Neural progenitor cell (in vitro differentiated cells): Measurements from ENCODE around the gene ZBTB46. TPM values are rescaled to one million over a fixed set of nuclear protein-coding genes. Genes with fewer than 3 reads are reported as not detected.

Experiments
- DNase-seq: peaks from one replicate; pipeline ENCODE4 v3.0.0-alpha.2; 2016; ENCODE audit warnings: low spot score
- H2AFZ ChIP-seq: fragments of 200-600 bp; sonication (generic); replicated peaks from 2 replicates; pipeline ENCODE4 v1.6.1; 2016; ENCODE audit warnings: antibody characterized with exemption
- H3F3A ChIP-seq: fragments of 200-600 bp; sonication (generic); 2 replicates; pipeline ENCODE4 v1.6.1; 2016; ENCODE audit warnings: antibody characterized with exemption, low read depth
- H3K27ac ChIP-seq: fragments of 200-600 bp; sonication (generic); 2 replicates; pipeline ENCODE4 v1.5.1; 2016; ENCODE audit warnings: mild to moderate bottlenecking
- H3K27me3 ChIP-seq: fragments of 200-600 bp; sonication (generic); 2 replicates; pipeline ENCODE4 v1.6.1; 2016; ENCODE audit warnings: mild to moderate bottlenecking, moderate library complexity
- H3K36me3 ChIP-seq: fragments of 200-600 bp; sonication (generic); 2 replicates; pipeline ENCODE4 v1.5.1; 2016
- H3K4me1 ChIP-seq: fragments of 200-600 bp; sonication (generic); 2 replicates; pipeline ENCODE4 v1.6.1; 2016; ENCODE audit warnings: mixed run types
- H3K4me2 ChIP-seq: fragments of 200-600 bp; sonication (generic); 2 replicates; pipeline ENCODE4 v1.6.1; 2016
- H3K4me3 ChIP-seq: fragments of 200-600 bp; sonication (generic); 2 replicates; pipeline ENCODE4 v1.5.1; 2016
- H3K79me2 ChIP-seq: fragments of 200-600 bp; sonication (generic); 2 replicates; pipeline ENCODE4 v1.6.1; 2016; ENCODE audit warnings: low read depth
- H3K9ac ChIP-seq: fragments of 200-600 bp; sonication (generic); 2 replicates; pipeline ENCODE4 v1.6.1; 2016
- H3K9me3 ChIP-seq: fragments of 200-600 bp; sonication (generic); 2 replicates; pipeline ENCODE4 v1.5.1; 2016; ENCODE audit warnings: low read depth
- H4K20me1 ChIP-seq: fragments of 200-600 bp; sonication (generic); 2 replicates; pipeline ENCODE4 v1.6.1; 2016; ENCODE audit warnings: low read depth
- H3K27ac Mint-ChIP-seq: 3 replicates; pipeline ENCODE4 v1.8.0; 2021; ENCODE audit warnings: mixed read lengths
- H3K27me3 Mint-ChIP-seq: 2 replicates; pipeline ENCODE4 v1.8.0; 2022; ENCODE audit warnings: low read depth, mild to moderate bottlenecking, inconsistent platforms, moderate library complexity, mixed read lengths; ENCODE audit not compliant: insufficient read depth
- H3K36me3 Mint-ChIP-seq: 3 replicates; pipeline ENCODE4 v1.8.0; 2021; ENCODE audit warnings: mixed read lengths
- H3K4me1 Mint-ChIP-seq: 3 replicates; pipeline ENCODE4 v1.8.0; 2021; ENCODE audit warnings: mixed read lengths
- H3K4me3 Mint-ChIP-seq: 3 replicates; pipeline ENCODE4 v1.8.0; 2021; ENCODE audit warnings: mild to moderate bottlenecking, moderate library complexity, mixed read lengths
- H3K9me3 Mint-ChIP-seq: 3 replicates; pipeline ENCODE4 v1.8.0; 2020; ENCODE audit warnings: mixed read lengths
- CTCF ChIP-seq: fragments of 200-600 bp; sonication (generic); IDR thresholded peaks from 2 replicates; pipeline ENCODE4 v1.5.1; 2017; ENCODE audit warnings: antibody characterized with exemption, mild to moderate bottlenecking
- EZH2 ChIP-seq: fragments of 200-600 bp; sonication (generic); IDR thresholded peaks from 2 replicates; pipeline ENCODE4 v1.6.1; 2017; ENCODE audit warnings: antibody characterized with exemption, mild to moderate bottlenecking, moderate library complexity
- EZH2phosphoT487 ChIP-seq: fragments of 200-600 bp; sonication (generic); IDR thresholded peaks from 2 replicates; pipeline ENCODE4 v1.6.1; 2017; ENCODE audit warnings: antibody characterized with exemption
- total RNA-seq: library from RNA; depleted of rRNA; stranded (reverse); fragments of >200 nt; gene quantifications from 2 replicates; pipeline ENCODE4 v1.2.3, GENCODE V29; 2015; ENCODE audit warnings: low replicate concordance

ZBTB46 gene
- 8.1 and 13.9 TPM in 2 replicates for total RNA-seq

- TF ChIP-seq CTCF = no peak
- TF ChIP-seq EZH2phosphoT487 = no peak
- no peak for TF ChIP-seq EZH2
- peak within 1 kb of the TSS; percentile 89 for H3K4me2 ChIP-seq
- peaks cover 51% of the 10 kb centered on the region for H3K27me3 ChIP-seq
- H4K20me1 ChIP-seq = peaks cover 33% of the 10 kb centered on the region
- peaks cover 11% of the 10 kb centered on the region for H3K79me2 ChIP-seq
- H2AFZ ChIP-seq = peak within 1 kb of the TSS; percentile 65
- H3K36me3 ChIP-seq = no peaks in the 10 kb centered on the region
- Mint-ChIP-seq H3K4me1 (peaks cover 36% of the 10 kb centered on the region), H3K4me3 (peak within 1 kb of the TSS; percentile 91), H3K9me3 (no peaks in the 10 kb centered on the region), H3K36me3 (peaks cover 2% of the 10 kb centered on the region), H3K27me3 (peaks cover 22% of the 10 kb centered on the region), H3K27ac (no peak within 1 kb of the TSS)
- H3F3A ChIP-seq = peaks cover 43% of the 10 kb centered on the region
- peaks cover 32% of the 10 kb centered on the region for H3K4me1 ChIP-seq
- no peak within 1 kb of the TSS for H3K9ac ChIP-seq
- no peak within 1 kb of the TSS for H3K27ac ChIP-seq
- peak; percentile 87 for DNase-seq
- no peaks in the 10 kb centered on the region for H3K9me3 ChIP-seq
- peak within 1 kb of the TSS; percentile 93 for H3K4me3 ChIP-seq
These were observed at the start of gene ZBTB46 for GRCh38 chr20:63830841-63831588. TSS of gene ZBTB46 (minus strand) at chr20:63831264. CDS start at chr20:63790757, 40,507 bp downstream.

GRCh38 chr20:63878899-63879663 is 48.0 kb upstream of the ZBTB46 start:
- H4K20me1 ChIP-seq = peaks cover 19% of the 10 kb centered on the region
- peaks cover 15% of the 10 kb centered on the region for H3K36me3 Mint-ChIP-seq
- no peak overlapping the region for H3K27ac Mint-ChIP-seq
- no peak overlapping the region for H2AFZ ChIP-seq
- no peak overlapping the region for H3K4me2 ChIP-seq
- no peaks in the 10 kb centered on the region for H3K4me1 ChIP-seq
- peaks cover 2% of the 10 kb centered on the region for H3K27me3 Mint-ChIP-seq
- no peak overlapping the region for H3K9ac ChIP-seq
- no peak for TF ChIP-seq CTCF
- TF ChIP-seq EZH2 = no peak
- no peak for TF ChIP-seq EZH2phosphoT487
- H3K36me3 ChIP-seq = no peaks in the 10 kb centered on the region
- no peak for DNase-seq
- no peaks in the 10 kb centered on the region for H3K9me3 ChIP-seq
- no peak overlapping the region for H3K4me3 ChIP-seq
- H3K27ac ChIP-seq = no peak overlapping the region
- H3K4me1 Mint-ChIP-seq = no peaks in the 10 kb centered on the region
- H3F3A ChIP-seq = no peaks in the 10 kb centered on the region
- no peak overlapping the region for H3K4me3 Mint-ChIP-seq
- H3K79me2 ChIP-seq = no peaks in the 10 kb centered on the region
- H3K27me3 ChIP-seq = no peaks in the 10 kb centered on the region
- no peaks in the 10 kb centered on the region for H3K9me3 Mint-ChIP-seq

GRCh38 chr20:63877755-63878470 is 46.8 kb upstream of the ZBTB46 start:
- Mint-ChIP-seq H3K4me1 (no peaks in the 10 kb centered on the region), H3K36me3 (peaks cover 17% of the 10 kb centered on the region), H3K27me3 (peaks cover 4% of the 10 kb centered on the region), H3K4me3 (no peak overlapping the region), H3K27ac (no peak overlapping the region), H3K9me3 (no peaks in the 10 kb centered on the region)
- no peaks in the 10 kb centered on the region for H3K79me2 ChIP-seq
- H3K36me3 ChIP-seq = no peaks in the 10 kb centered on the region
- H3K4me1 ChIP-seq = no peaks in the 10 kb centered on the region
- no peak overlapping the region for H3K27ac ChIP-seq
- TF ChIP-seq EZH2 (no peak), CTCF (no peak), EZH2phosphoT487 (no peak)
- DNase-seq = no peak
- H3F3A ChIP-seq = no peaks in the 10 kb centered on the region
- no peak overlapping the region for H3K4me3 ChIP-seq
- no peaks in the 10 kb centered on the region for H3K9me3 ChIP-seq
- no peak overlapping the region for H3K4me2 ChIP-seq
- H3K27me3 ChIP-seq = no peaks in the 10 kb centered on the region
- H4K20me1 ChIP-seq = peaks cover 19% of the 10 kb centered on the region
- no peak overlapping the region for H3K9ac ChIP-seq
- no peak overlapping the region for H2AFZ ChIP-seq
